Astrocyte of the spinal cord (primary cell): ENCODE results near the gene MYO3B.

Source experiments
- DNase-seq: peaks from one replicate; pipeline ENCODE4 v3.0.0; 2011; ENCODE audit warnings: low read depth, low spot score
- H3K4me3 ChIP-seq: 2 replicates; pipeline ENCODE4 v1.5.1; 2011; ENCODE audit warnings: low read depth, mild to moderate bottlenecking, low read length, moderate library complexity
- in situ Hi-C: cut with HindIII; loops from 2 replicates; pipeline ENCODE4 v1.10.0; 2017; ENCODE audit warnings: low sequenced_read_pairs
- TF ChIP-seq, protein P1 (sequence below): IDR thresholded peaks from 2 replicates; pipeline ENCODE4 v1.5.1; 2012; ENCODE audit warnings: low read depth, mild to moderate bottlenecking, low read length, inconsistent platforms

The MYO3B gene

DNA sequence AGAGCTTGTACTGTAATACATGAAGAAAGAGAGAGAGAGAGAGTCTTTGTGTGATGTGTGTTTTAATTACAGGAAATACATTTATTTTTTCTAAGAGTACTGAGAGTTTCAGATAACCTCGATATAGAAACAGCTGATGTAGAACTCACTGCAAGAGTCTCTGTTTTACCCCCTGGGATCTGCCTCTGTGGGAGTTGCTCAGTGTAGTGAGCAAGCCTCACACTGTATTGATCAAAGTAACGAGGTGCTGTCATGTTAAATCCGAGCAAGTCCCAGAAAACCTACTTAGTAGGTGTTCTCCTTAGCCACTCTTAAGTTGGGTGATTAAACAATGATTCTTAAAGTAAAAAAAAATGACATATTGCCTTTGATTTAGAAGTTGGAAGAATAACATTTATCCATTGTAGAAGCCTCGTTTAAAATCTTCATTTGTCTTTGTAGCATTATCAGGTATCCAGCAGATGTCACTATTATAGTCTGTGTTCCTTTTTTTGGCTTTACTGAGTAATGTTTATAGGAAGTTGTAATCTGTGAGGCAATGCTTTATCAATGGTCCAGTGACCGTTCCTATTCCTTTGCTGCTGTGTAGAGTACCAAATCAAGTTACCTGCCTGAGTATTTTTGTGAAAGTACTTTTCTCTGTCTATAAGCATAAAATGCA lies 219.0 kb downstream of the MYO3B start:
- H3K4me3 ChIP-seq = no peak overlapping the region
- peak; percentile 9 for DNase-seq
- in situ Hi-C loops = no loop called here
- TF ChIP-seq, protein P1, sequence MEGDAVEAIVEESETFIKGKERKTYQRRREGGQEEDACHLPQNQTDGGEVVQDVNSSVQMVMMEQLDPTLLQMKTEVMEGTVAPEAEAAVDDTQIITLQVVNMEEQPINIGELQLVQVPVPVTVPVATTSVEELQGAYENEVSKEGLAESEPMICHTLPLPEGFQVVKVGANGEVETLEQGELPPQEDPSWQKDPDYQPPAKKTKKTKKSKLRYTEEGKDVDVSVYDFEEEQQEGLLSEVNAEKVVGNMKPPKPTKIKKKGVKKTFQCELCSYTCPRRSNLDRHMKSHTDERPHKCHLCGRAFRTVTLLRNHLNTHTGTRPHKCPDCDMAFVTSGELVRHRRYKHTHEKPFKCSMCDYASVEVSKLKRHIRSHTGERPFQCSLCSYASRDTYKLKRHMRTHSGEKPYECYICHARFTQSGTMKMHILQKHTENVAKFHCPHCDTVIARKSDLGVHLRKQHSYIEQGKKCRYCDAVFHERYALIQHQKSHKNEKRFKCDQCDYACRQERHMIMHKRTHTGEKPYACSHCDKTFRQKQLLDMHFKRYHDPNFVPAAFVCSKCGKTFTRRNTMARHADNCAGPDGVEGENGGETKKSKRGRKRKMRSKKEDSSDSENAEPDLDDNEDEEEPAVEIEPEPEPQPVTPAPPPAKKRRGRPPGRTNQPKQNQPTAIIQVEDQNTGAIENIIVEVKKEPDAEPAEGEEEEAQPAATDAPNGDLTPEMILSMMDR = peak; percentile 28

DNA sequence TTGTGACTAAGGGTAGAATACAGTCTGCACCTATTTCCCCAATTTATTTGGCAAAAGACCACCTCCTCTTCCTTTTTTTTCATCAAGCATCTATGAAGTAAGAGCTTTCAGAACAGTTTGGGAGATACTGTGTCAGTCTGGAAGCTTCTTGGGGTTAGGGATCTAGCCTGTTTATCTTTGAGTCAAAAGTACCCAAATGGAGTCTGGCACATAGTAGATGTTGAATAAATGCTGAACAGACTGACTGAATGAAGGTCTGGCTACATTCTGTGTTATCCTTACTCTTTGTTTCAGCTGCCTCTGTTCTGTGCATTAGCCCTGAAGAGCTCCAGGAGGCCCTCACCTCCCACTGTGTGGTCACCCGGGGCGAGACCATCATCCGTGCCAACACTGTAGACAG lies 223.2 kb downstream of the MYO3B start:
- no peak overlapping the region for H3K4me3 ChIP-seq
- no peak for DNase-seq
- in situ Hi-C loops = no loop called here
- TF ChIP-seq, protein P1 = no peak

DNA sequence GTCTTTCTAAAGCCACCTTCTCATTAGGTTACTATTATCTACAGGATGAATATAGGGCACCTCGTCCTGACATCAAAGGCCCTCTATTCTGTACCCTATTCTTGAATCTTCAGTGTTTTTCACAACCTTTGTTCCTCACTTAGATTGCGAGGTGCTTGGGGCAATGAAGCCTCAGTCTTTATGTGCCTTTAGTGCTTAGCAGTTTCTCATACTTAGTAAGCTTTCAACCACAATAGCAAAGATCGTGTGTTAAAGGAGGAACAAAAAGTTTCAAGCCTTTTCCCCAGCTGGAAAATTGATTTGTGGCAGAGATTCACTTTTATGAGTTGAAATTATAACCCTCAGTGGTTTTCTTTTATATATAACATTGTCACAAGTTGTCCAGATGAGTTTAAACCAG lies 226.9 kb downstream of the MYO3B start:
- no peak for DNase-seq
- in situ Hi-C loops = no loop called here
- no peak overlapping the region for H3K4me3 ChIP-seq
- TF ChIP-seq, protein P1 = no peak

DNA sequence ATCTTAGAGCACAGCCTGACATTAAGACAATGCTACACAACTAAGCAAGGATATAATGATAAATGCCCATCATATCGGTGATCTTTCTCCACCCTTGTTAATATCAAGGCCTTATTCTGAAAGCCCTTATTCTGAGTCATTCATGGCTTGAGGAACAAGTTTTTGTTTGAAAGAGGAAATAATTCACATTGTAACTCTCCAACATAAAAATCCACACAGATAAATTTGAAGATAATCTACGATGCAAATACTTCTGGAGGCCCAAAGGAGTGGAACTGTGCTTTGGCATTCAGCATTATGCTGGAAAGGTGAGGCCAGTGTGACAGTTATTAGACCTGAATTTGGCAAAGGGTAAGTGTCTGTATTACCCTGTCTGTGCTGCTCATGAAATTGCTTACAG lies 227.4 kb downstream of the MYO3B start:
- H3K4me3 ChIP-seq = no peak overlapping the region
- in situ Hi-C loops = no loop called here
- TF ChIP-seq, protein P1 = no peak
- no peak for DNase-seq

DNA sequence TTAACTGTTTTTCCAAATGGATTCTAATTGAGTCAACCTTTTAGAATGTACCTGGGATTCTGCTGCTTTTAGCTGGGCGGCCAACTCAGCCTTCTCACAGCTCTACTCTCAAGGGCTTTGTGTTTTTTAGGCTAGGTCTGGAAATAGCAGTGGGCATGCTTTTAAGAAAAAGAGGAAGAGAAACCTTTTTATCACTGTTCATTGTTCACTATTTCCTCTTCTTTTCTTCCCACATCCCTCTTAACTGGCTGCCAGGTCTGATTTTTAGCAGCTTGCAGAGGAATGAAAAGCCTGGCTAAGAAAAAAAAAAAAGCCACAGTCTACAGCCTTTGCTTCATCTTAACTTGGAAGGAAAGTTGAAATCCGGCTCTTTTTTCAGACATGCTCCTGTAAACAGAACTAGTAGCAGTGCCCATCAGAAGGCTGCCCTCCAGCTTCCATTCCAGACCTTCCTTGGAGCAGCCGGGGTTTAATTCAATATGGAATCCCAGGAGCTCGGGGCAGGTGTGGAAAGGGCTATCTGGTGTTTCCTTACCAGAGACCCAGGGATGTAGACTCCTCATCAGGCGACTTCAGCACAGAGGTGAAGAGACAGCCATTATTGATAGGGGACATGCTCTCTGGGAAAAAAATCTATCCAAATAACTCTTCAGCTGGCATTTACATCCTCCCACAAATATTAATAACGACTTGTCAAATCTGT lies 230.7 kb downstream of the MYO3B start:
- no peak for DNase-seq
- in situ Hi-C loops = no loop called here
- H3K4me3 ChIP-seq = no peak overlapping the region
- TF ChIP-seq, protein P1 = no peak

DNA sequence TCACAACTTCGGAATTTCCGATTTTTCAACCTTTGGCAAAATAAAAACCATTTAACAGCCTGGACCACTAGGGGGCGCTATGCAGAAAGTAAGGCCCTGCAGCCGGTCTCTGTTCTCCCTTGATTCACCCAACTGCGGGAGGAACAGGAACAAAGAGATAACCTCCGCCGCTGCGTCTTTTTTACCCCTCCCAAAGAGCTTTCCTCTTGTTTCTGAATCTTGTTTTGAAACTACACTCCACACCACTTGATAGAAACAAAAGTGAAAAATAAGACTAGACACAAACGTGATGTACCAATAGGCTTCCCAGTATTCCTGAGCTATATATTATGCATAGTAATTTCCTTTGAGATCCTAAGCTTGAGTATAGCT lies 231.2 kb downstream of the MYO3B start:
- H3K4me3 ChIP-seq = no peak overlapping the region
- DNase-seq = peak; percentile 64
- TF ChIP-seq, protein P1 = peak; percentile 76
- in situ Hi-C loops = no loop called here
